Daoy (cell line): ENCODE results near the gene MLC1. TPM values are rescaled to one million over a fixed set of nuclear protein-coding genes. Genes with fewer than 3 reads are reported as not detected.

ENCODE experiments used
- DNase-seq: peaks from one replicate; pipeline ENCODE4 v3.0.0-alpha.2; 2015; ENCODE audit warnings: low read depth
- total RNA-seq: library from RNA; depleted of rRNA; stranded (reverse); fragments of >200 nt; shearing (Covaris generic); gene quantifications from 2 replicates; pipeline ENCODE4 v1.2.3, GENCODE V29; 2014

The MLC1 gene
- total RNA-seq, 1 experiment from 2014 or later: not detected

- DNase-seq: no peak
Observed at GRCh38 chr22:50076646-50077535, 8.3 kb downstream of the MLC1 start.

- DNase-seq: no peak
Observed at GRCh38 chr22:50074551-50075530, 10.4 kb downstream of the MLC1 start.

GRCh38 chr22:50074056-50074455 lies 11.2 kb downstream of the MLC1 start:
- DNase-seq: no peak

GRCh38 chr22:50072714-50073538 lies 12.3 kb downstream of the MLC1 start:
- no peak for DNase-seq

- no peak for DNase-seq
Observed at GRCh38 chr22:50072167-50072555, 13.1 kb downstream of the MLC1 start.

- DNase-seq: peak; percentile 59
Observed at GRCh38 chr22:50071432-50072166, 13.6 kb downstream of the MLC1 start.

- no peak for DNase-seq
Observed at GRCh38 chr22:50070366-50070765, 14.9 kb downstream of the MLC1 start.

- no peak for DNase-seq
Observed at GRCh38 chr22:50068096-50068495, 17.1 kb downstream of the MLC1 start.

- DNase-seq: no peak
Observed at GRCh38 chr22:50067244-50067643, 18.0 kb downstream of the MLC1 start.

- no peak for DNase-seq
Observed at GRCh38 chr22:50064453-50064852, 20.8 kb downstream of the MLC1 start.

GRCh38 chr22:50063589-50064393 lies 21.4 kb downstream of the MLC1 start:
- DNase-seq: no peak

- DNase-seq: no peak
Observed at GRCh38 chr22:50062509-50063135, 22.6 kb downstream of the MLC1 start.

- no peak for DNase-seq
Observed at GRCh38 chr22:50061824-50062355, 23.3 kb downstream of the MLC1 start.

- DNase-seq: no peak
Observed at GRCh38 chr22:50061141-50061823, 23.9 kb downstream of the MLC1 start.

- DNase-seq: no peak
Observed at GRCh38 chr22:50060441-50061140, 24.6 kb downstream of the MLC1 start.

- DNase-seq: no peak
Observed at GRCh38 chr22:50059881-50060262, 25.4 kb downstream of the MLC1 start.

GRCh38 chr22:50058906-50059880 lies 26.0 kb downstream of the MLC1 start:
- DNase-seq: peak; percentile 42
